ENCODE data around the gene LEMD3. TPM values are rescaled to one million over a fixed set of nuclear protein-coding genes. Genes with fewer than 3 reads are reported as not detected.

The LEMD3 gene
- 10.1 to 14.4 TPM (median 12.7 TPM) in 5 replicates for total RNA-seq (2022; extraction: Qiagen RNA extraction; ENCODE audit: low read depth)

DNA sequence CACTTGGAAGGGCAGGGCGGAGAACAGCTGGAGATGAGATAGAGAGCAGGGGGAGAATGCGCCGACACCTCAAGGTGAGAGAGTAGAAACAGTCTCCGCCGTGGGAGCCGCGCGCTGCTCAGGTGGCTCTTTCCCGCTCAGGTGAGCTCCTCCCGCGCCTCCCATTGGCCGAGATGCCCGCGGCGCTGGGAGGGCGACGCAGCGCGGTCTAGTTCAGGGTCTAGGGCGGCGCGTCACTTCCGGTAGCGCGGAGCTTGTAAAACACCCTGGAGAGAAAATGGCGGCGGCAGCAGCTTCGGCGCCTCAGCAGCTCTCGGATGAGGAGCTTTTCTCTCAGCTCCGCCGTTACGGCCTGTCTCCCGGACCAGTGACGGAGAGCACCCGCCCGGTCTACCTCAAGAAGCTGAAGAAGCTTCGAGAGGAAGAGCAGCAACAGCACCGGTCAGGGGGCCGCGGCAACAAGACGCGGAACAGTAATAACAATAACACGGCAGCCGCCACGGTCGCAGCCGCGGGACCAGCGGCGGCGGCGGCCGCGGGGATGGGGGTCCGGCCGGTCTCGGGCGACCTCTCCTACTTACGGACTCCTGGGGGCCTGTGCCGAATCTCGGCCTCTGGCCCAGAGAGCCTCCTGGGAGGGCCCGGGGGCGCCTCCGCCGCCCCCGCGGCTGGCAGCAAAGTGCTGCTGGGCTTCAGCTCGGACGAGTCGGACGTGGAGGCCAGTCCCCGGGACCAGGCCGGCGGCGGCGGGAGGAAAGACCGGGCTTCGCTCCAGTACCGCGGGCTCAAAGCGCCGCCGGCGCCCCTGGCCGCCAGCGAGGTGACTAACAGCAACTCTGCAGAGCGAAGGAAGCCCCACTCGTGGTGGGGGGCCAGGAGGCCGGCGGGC is at the start of gene LEMD3:
Gene LEMD3 (plus strand): TSS at position 264 of the 889 bp plus-strand sequence. CDS start 14 bp downstream, at position 278.

DNA sequence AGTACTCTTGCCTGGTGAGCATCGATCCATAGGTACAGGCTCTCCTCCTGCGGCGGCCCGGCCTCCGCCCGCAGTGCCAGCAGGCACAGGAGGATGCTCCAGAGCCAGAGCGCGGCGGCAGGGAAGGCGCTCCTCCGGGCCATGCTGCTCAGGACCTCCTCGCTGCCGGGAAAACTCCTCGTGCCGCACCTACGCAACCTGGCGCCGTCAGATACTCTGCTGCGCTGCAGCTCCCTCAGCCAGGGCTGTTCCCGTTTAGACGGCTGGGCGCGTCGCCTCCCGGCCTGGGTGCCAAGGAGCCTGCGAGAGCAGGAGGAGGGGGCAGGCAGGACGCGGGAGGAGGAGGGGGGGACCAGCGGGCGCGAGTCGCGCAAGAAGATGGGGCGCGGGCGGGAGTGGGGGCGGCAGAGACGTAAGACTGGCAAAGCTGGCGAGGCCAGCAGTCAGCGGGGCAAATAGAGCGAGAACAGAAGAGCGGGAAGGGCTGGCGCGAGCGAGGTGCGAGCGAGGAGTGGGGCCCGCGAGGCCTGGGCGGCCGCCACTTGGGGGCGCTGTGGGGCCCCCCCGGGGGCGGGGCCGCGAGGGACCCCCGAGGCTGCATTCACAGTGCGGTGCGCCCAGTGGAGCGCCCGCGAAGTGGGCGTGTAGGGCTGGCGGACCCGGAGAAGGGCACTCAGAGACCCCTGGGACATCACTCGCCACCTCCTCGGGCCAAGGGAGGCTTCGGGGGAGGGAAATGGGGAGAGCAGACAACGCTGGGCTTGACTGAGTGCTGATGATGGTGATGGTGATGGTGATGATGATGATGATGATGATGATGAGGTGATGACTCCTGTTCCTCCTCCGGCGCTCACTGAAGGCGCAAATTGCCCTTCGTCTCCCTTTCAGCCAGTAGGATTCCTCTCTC is 48.1 kb upstream of the LEMD3 start, which contains the start of gene WIF1:
Gene WIF1 (minus strand): TSS at position 257 of the 907 bp plus-strand sequence. CDS start 114 bp downstream, at position 143.

DNA sequence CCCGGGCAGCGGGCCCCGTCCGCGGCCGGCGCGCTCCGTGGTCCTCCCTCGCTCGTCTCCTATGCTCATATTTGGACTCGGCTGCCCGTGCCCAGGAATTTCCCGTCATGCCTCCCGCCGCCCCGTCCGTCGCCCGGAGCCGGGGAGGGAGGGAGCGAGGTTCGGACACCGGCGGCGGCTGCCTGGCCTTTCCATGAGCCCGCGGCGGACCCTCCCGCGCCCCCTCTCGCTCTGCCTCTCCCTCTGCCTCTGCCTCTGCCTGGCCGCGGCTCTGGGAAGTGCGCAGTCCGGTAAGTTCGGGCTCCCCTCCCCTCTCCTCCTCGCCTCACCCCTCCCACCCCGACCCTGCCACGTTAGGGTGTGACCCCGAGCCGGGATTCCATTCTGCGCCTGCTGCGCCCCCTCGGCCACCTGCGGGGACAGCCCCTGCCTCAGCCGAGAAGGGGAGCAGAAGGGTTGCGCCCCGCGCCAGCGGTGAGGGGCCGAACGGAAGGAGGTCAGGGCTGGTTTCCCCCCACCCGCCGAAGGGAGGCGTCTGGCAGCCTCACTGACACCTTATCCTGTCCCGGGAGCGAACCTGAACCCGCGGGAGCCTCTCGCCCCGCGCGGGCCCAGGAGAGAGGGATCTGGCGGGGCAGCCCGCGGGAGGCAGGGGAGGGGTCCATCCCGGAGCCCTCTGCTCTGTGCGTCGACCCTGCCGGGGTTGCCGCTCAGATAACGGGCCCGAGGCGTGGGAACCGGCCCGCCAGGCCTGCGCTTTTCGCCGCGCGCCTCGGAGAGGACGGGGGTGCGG is 109.4 kb downstream of the LEMD3 start, which contains the start of gene MSRB3:
Gene MSRB3 (plus strand): TSS at position 108 of the 793 bp plus-strand sequence. CDS start 29,897 bp downstream, outside the sequence.

Other genes starting within 250 kb of the LEMD3 start
- gene WIF1, start 48.3 kb upstream of the LEMD3 start, total RNA-seq (2022; extraction: Qiagen RNA extraction; ENCODE audit: low read depth), result not detected in 5 replicates
- gene MSRB3, start 109.1 kb downstream of the LEMD3 start, total RNA-seq (2022; extraction: Qiagen RNA extraction; ENCODE audit: low read depth), result 19.1 to 27.3 TPM (median 25.3 TPM) in 5 replicates

Data from A549 treated with DMSO at 1 μM for 4 hours (cell line).